ENCODE data around the gene SH2D3A. TPM values are rescaled to one million over a fixed set of nuclear protein-coding genes. Genes with fewer than 3 reads are reported as not detected.
A peak's percentile ranks its signal among the peaks of the same experiment; 100 is the strongest.

Gene SH2D3A
- total RNA-seq, 1 experiment from 2014 or later = 75.7 TPM

GRCh38 chr19:6769006-6769619 lies 1.9 kb upstream of the SH2D3A start:
- no peak for TF ChIP-seq ZFX (IDR thresholded peaks at IDR 0.05)
- TF ChIP-seq SIN3A (IDR thresholded peaks at IDR 0.05; ENCODE audit: low read depth) = no peak
- no peak for TF ChIP-seq TCF7L2 (IDR thresholded peaks at IDR 0.05; ENCODE audit: borderline replicate concordance, extremely low read depth, insufficient read depth, insufficient read length)
- TF ChIP-seq RAD21 (IDR thresholded peaks at IDR 0.05; ENCODE audit: low read depth) = peak; percentile 64
- TF ChIP-seq EZH2 (IDR thresholded peaks at IDR 0.05) = no peak
- no peak for TF ChIP-seq CEBPB (IDR thresholded peaks at IDR 0.05; ENCODE audit: low read depth)
- no peak for TF ChIP-seq ZNF274 (IDR thresholded peaks at IDR 0.05; ENCODE audit: low read depth, low read length)
- TF ChIP-seq, protein P1, sequence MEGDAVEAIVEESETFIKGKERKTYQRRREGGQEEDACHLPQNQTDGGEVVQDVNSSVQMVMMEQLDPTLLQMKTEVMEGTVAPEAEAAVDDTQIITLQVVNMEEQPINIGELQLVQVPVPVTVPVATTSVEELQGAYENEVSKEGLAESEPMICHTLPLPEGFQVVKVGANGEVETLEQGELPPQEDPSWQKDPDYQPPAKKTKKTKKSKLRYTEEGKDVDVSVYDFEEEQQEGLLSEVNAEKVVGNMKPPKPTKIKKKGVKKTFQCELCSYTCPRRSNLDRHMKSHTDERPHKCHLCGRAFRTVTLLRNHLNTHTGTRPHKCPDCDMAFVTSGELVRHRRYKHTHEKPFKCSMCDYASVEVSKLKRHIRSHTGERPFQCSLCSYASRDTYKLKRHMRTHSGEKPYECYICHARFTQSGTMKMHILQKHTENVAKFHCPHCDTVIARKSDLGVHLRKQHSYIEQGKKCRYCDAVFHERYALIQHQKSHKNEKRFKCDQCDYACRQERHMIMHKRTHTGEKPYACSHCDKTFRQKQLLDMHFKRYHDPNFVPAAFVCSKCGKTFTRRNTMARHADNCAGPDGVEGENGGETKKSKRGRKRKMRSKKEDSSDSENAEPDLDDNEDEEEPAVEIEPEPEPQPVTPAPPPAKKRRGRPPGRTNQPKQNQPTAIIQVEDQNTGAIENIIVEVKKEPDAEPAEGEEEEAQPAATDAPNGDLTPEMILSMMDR (IDR thresholded peaks at IDR 0.05 in 2 of 3, conservative IDR thresholded peaks at IDR 0.05 in 1 of 3; ENCODE audit: borderline replicate concordance in 1 of 3, insufficient read depth in 1 of 3, low read depth in 2 of 3, low read length in 2 of 3) = peak; percentile 42 to 55 (median 43); a peak in 4 of 6 replicates
- TF ChIP-seq JUND (IDR thresholded peaks at IDR 0.05) = no peak
- no peak for TF ChIP-seq FOSL1 (IDR thresholded peaks at IDR 0.05; ENCODE audit: low read depth)
- TF ChIP-seq ZBTB33 (IDR thresholded peaks at IDR 0.05; ENCODE audit: extremely low read depth, insufficient replicate concordance, low read length) = no peak
- no peak for TF ChIP-seq YY1 (IDR thresholded peaks at IDR 0.05; ENCODE audit: extremely low read depth, insufficient replicate concordance, low read depth, low read length)
- TF ChIP-seq SP1 (IDR thresholded peaks at IDR 0.05; ENCODE audit: low read depth) = no peak
- Histone ChIP-seq H3K79me2 (ENCODE audit: insufficient read depth, low read length) (peaks cover 32% of the 10 kb centered on the region), H3K4me1 (ENCODE audit: control insufficient read depth in 1 of 2, insufficient read depth in 2 of 2, low read length in 2 of 2) (peaks cover 20 to 40% of the 10 kb centered on the region in 2 experiments), H3K9me3 (ENCODE audit: control insufficient read depth in 1 of 2, insufficient read depth in 1 of 2, low read depth in 1 of 2, low read length in 2 of 2) (no peaks in the 10 kb centered on the region), H3K9me2 (ENCODE audit: insufficient read depth) (no peaks in the 10 kb centered on the region), H3K4me2 (ENCODE audit: low read length) (no peak overlapping the region), H3K36me3 (ENCODE audit: control insufficient read depth in 1 of 2, insufficient read depth in 2 of 2, low read length in 2 of 2) (peaks cover 0 to 2% of the 10 kb centered on the region in 2 experiments; a peak in 1 of 4 replicates), H3K9ac (ENCODE audit: low read length) (no peak overlapping the region), H2AFZ (ENCODE audit: low read depth, low read length, poor library complexity, severe bottlenecking) (no peak overlapping the region), H3K27ac (ENCODE audit: low read depth, low read length) (no peak overlapping the region), H4K20me1 (ENCODE audit: insufficient read depth) (no peaks in the 10 kb centered on the region), H3K4me3 (replicated peaks in 1 of 2; ENCODE audit: low read depth in 1 of 2, low read length in 2 of 2) (no peak overlapping the region), H3K27me3 (ENCODE audit: insufficient read depth, low read length) (no peaks in the 10 kb centered on the region)
- CTCF ChIA-PET = interaction anchor here (1.8 kb wide), 1 partner anchor 30 kb away, joined by 6 read pairs; no protein-coding TSS in a partner anchor
- POLR2A ChIA-PET = no interaction called here
- DNase-seq (ENCODE audit: low read depth, low spot score) (no peak), ATAC-seq (no peak)
- RAD21 ChIA-PET (ENCODE audit: low non-redundant PET in 1 of 2, low total read pairs in 2 of 2, uncharacterized antibody in 2 of 2, unreplicated experiment in 2 of 2) = no interaction called here
- no TSS peak for BruUV-seq (replicated peaks)
- intact Hi-C loops (cut with micrococcal nuclease) = no loop called here

All from HCT116 (cell line).